Measurements from ENCODE around the gene TMEM185B. TPM values are rescaled to one million over a fixed set of nuclear protein-coding genes. Genes with fewer than 3 reads are reported as not detected.

TMEM185B gene
- polyA plus RNA-seq, 4 donors = 2.0 to 28.3 (median 6.9) TPM

DNA sequence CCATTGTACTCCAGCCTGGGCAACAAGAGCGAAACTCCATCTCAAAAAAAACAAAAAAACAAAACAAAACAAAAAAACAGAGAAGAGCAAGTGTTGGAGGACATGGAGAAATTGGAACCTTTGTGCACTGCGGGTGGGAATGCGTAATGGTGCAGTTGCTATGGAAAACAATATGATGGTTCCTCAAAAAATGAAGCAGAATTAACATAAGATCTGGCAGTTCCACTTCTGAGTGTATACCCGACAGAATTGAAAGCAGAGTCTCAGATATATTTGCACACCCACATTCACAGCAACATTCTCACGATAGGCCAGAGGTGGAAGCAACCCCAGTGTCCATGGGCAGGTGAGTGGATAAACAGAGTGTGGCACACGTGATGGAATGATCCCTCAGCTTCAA is 18.5 kb upstream of the TMEM185B start:
- Histone ChIP-seq H3K4me1 (ENCODE audit: control insufficient read depth in 3 of 3, insufficient read depth in 2 of 3, low read depth in 1 of 3, low read length in 2 of 3) (peaks cover 0 to 76% (median 18%) of the 10 kb centered on the region in 3 donors), H3K27me3 (ENCODE audit: control insufficient read depth in 3 of 3, insufficient read depth in 3 of 3, low read length in 3 of 3) (no peaks in the 10 kb centered on the region), H3K9me3 (ENCODE audit: control insufficient read depth in 2 of 2, insufficient read depth in 1 of 2, low read depth in 1 of 2, low read length in 1 of 2) (peaks cover 0 to 3% of the 10 kb centered on the region in 2 donors), H3K27ac (ENCODE audit: low read depth in 1 of 3, low read length in 2 of 3) (no peak overlapping the region), H3K36me3 (ENCODE audit: control insufficient read depth in 3 of 3, insufficient read depth in 2 of 3, low read depth in 1 of 3, low read length in 3 of 3) (peaks cover 0 to 4% (median 0%) of the 10 kb centered on the region in 3 donors), H3K4me3 (ENCODE audit: low read depth in 1 of 3, low read length in 3 of 3) (no peak overlapping the region)
- WGBS, 3 donors = 83 to 88% (median 85%) methylated on average over 6 of the region's 6 CpGs
- DNase-seq = no peak
- FAIRE-seq = no peak

DNA sequence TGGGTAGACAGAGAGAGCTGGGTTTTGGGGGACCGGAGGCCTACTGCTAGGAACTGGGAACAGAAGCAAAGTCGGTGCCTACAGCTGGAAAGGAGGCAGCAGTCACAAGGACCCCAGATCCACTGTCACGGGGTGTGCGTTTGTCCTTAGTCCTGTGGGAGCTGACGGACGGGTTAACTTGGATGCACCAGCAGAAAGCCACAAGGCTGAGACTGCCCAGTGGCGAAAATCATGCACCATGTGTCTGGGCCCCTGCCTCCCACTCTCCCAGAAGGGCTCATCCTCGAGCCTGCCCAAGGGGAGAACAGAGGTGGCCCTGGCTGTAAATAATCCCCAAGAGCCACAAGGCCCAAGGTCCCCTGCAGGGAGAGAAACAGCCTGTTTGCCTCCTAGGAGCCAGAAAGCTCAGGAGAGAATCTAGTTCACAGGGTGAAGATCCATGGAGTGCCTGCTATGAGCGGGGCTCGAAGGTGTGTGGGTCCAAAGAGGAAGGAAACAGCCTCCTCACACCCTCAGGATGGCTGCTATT is 17.8 kb upstream of the TMEM185B start:
- no peak for DNase-seq
- Histone ChIP-seq H3K9me3 (ENCODE audit: control insufficient read depth in 2 of 2, insufficient read depth in 1 of 2, low read depth in 1 of 2, low read length in 1 of 2) (peaks cover 0 to 3% of the 10 kb centered on the region in 2 donors), H3K27me3 (ENCODE audit: control insufficient read depth in 3 of 3, insufficient read depth in 3 of 3, low read length in 3 of 3) (no peaks in the 10 kb centered on the region), H3K4me1 (ENCODE audit: control insufficient read depth in 3 of 3, insufficient read depth in 2 of 3, low read depth in 1 of 3, low read length in 2 of 3) (peaks cover 0 to 68% (median 13%) of the 10 kb centered on the region in 3 donors), H3K4me3 (ENCODE audit: low read depth in 1 of 3, low read length in 3 of 3) (no peak overlapping the region), H3K36me3 (ENCODE audit: control insufficient read depth in 3 of 3, insufficient read depth in 2 of 3, low read depth in 1 of 3, low read length in 3 of 3) (peaks cover 0 to 4% (median 0%) of the 10 kb centered on the region in 3 donors), H3K27ac (ENCODE audit: low read depth in 1 of 3, low read length in 2 of 3) (no peak overlapping the region)
- no peak for FAIRE-seq
- WGBS, 3 donors = 92 to 93% (median 92%) methylated on average over 10 of the region's 10 CpGs

DNA sequence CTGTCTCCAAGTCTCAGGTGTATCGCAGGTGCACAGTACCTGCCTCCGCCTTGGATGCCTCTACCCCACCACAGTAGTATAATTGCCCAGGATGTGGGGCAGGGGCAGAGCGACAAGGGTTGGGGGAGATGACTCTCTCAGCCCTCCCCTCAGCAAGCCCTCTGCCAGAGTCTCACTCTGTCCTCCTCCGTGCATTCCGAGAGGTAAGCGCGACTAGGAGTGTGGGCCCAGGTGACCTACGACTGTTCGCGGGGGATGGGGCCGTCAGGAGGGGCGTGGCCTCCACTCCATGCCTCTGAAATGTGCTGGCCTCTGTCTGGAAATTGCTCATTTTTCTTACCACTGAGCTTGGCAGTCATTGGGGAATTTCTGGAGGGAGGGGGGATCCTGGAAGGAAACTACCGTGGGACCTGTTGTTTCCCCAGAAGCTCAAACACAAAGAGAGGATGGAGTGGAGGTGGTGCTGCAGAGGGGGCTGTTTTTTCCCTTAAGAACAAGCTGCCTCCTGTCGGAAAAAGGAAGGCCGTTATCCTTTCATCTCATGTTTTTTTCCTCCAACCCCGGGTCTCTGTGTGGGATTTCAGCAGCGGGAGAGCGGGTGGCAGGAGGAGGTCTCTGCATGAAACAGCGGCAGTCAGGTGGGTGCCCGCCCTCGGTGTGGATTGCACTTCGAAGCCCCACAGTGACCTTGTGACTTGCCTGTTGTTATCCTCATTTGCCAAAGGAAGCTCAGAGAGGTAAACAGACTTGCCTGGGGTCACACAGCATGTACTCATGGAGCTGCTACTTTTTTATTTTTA is 16.5 kb upstream of the TMEM185B start:
- 49 to 65% (median 65%) methylated on average over 22 of the region's 22 CpGs for WGBS, 3 donors
- FAIRE-seq = no peak
- peak overlapping the region; percentile 82 to 97 (median 89) for H3K27ac ChIP-seq (ENCODE audit: low read depth in 1 of 3, low read length in 2 of 3)
- H3K9me3 ChIP-seq (ENCODE audit: control insufficient read depth in 2 of 2, insufficient read depth in 1 of 2, low read depth in 1 of 2, low read length in 1 of 2) = peaks cover 0 to 3% of the 10 kb centered on the region in 2 donors
- H3K36me3 ChIP-seq (ENCODE audit: control insufficient read depth in 3 of 3, insufficient read depth in 2 of 3, low read depth in 1 of 3, low read length in 3 of 3) = peaks cover 0 to 4% (median 0%) of the 10 kb centered on the region in 3 donors
- peaks cover 0 to 56% (median 12%) of the 10 kb centered on the region in 3 donors for H3K4me1 ChIP-seq (ENCODE audit: control insufficient read depth in 3 of 3, insufficient read depth in 2 of 3, low read depth in 1 of 3, low read length in 2 of 3)
- no peak overlapping the region for H3K4me3 ChIP-seq (ENCODE audit: low read depth in 1 of 3, low read length in 3 of 3)
- peak; percentile 49 to 89 for DNase-seq
- H3K27me3 ChIP-seq (ENCODE audit: control insufficient read depth in 3 of 3, insufficient read depth in 3 of 3, low read length in 3 of 3) = no peaks in the 10 kb centered on the region

DNA sequence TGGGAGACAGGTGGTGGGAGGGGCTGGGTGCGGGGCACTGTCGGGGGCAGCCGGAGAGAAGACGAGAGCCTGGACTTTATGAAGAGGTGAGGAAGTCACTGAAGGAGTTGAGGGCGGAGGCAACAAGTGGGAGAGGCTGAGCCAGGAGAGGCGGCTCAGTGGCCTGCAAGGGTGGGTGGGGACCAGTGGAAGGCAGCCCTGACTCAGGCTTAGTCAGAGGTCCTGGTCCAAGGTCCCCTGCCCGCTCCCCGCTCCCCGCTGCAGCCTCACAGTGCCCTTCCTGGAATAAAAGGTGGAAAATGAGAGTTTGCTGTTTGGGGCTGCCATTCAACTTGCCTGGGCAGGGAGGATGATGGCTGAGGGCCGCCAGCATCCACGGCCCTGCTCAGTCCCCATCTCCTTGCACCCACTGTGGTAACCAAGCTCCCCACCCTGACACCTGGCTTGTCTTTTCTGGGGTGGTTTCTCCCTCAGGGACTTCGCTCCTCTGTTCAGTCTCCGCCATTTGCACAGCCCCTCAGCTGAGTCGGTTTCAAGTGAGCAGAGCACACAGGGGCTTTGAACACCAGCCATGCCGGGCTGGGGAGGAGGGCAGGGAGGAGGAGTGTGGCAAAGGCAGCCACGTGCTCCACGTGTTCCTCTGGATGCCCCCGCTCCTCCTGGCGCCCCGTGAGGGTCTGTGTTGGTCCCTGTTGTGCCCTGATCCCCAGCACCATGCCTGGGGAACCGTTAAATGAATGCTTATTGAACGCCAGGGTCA is 15.7 kb upstream of the TMEM185B start:
- H3K27me3 ChIP-seq (ENCODE audit: control insufficient read depth in 3 of 3, insufficient read depth in 3 of 3, low read length in 3 of 3) = no peaks in the 10 kb centered on the region
- H3K4me1 ChIP-seq (ENCODE audit: control insufficient read depth in 3 of 3, insufficient read depth in 2 of 3, low read depth in 1 of 3, low read length in 2 of 3) = peaks cover 0 to 48% (median 12%) of the 10 kb centered on the region in 3 donors
- peaks cover 0 to 3% of the 10 kb centered on the region in 2 donors for H3K9me3 ChIP-seq (ENCODE audit: control insufficient read depth in 2 of 2, insufficient read depth in 1 of 2, low read depth in 1 of 2, low read length in 1 of 2)
- DNase-seq = peak; percentile 92 to 96
- WGBS, 3 donors = 32 to 60% (median 52%) methylated on average over 21 to 22 of the region's 22 CpGs
- peak overlapping the region; percentile 82 to 97 (median 97) for H3K27ac ChIP-seq (ENCODE audit: low read depth in 1 of 3, low read length in 2 of 3)
- peaks cover 0 to 4% (median 0%) of the 10 kb centered on the region in 3 donors for H3K36me3 ChIP-seq (ENCODE audit: control insufficient read depth in 3 of 3, insufficient read depth in 2 of 3, low read depth in 1 of 3, low read length in 3 of 3)
- no peak overlapping the region for H3K4me3 ChIP-seq (ENCODE audit: low read depth in 1 of 3, low read length in 3 of 3)
- no peak for FAIRE-seq

DNA sequence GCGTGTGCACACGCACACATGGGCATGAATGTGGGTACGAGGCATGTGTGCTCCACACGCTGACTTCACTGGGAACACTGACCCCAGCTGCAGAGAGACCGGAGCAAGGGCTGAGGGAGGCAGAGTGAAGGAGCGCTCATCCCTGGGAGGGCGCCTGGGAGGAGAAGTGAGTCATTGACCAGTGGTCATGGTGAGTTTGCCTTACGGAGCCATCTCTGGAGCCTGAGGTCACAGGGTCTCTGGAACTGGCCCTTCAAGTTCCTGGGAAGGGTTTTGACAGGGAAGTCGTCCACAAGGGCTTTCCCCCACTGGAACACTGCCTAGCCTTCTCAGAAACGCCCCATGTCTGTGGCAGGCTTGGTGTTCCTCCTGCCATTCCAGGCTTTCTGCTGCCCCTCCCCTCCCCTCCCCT is 14.3 kb upstream of the TMEM185B start:
- peaks cover 0 to 4% (median 0%) of the 10 kb centered on the region in 3 donors for H3K36me3 ChIP-seq (ENCODE audit: control insufficient read depth in 3 of 3, insufficient read depth in 2 of 3, low read depth in 1 of 3, low read length in 3 of 3)
- no peak overlapping the region for H3K4me3 ChIP-seq (ENCODE audit: low read depth in 1 of 3, low read length in 3 of 3)
- H3K4me1 ChIP-seq (ENCODE audit: control insufficient read depth in 3 of 3, insufficient read depth in 2 of 3, low read depth in 1 of 3, low read length in 2 of 3) = peaks cover 0 to 42% (median 8%) of the 10 kb centered on the region in 3 donors
- FAIRE-seq (no peak), DNase-seq (no peak)
- no peaks in the 10 kb centered on the region for H3K9me3 ChIP-seq (ENCODE audit: control insufficient read depth in 2 of 2, insufficient read depth in 1 of 2, low read depth in 1 of 2, low read length in 1 of 2)
- 79 to 84% (median 80%) methylated on average over 10 of the region's 10 CpGs for WGBS, 3 donors
- H3K27me3 ChIP-seq (ENCODE audit: control insufficient read depth in 3 of 3, insufficient read depth in 3 of 3, low read length in 3 of 3) = no peaks in the 10 kb centered on the region
- H3K27ac ChIP-seq (ENCODE audit: low read depth in 1 of 3, low read length in 2 of 3) = peak overlapping the region in 2 of 3 donors; percentile 32 to 43

DNA sequence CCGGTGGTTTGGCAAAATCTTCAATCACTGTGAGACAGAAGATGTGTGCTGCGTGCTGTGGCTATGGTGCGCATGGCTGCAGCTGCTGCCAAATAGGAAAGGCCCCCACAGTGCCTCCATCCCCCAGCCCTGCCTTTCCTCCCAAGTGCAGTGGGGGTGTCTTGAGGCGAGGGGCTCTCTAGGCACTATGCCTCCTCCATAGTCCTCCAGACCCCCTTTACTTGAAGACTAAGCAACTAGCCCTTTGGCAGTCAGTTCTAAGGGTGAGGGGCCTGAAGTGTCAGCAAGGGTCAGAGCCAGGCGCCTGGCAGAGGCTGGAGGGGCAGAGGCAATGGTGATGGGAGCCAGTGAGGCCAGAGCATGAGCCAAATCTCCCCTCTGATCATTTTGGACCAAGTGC is 13.6 kb upstream of the TMEM185B start:
- 82 to 94% (median 90%) methylated on average over 5 of the region's 5 CpGs for WGBS, 3 donors
- no peak overlapping the region for H3K4me3 ChIP-seq (ENCODE audit: low read depth in 1 of 3, low read length in 3 of 3)
- peaks cover 0 to 4% (median 0%) of the 10 kb centered on the region in 3 donors for H3K36me3 ChIP-seq (ENCODE audit: control insufficient read depth in 3 of 3, insufficient read depth in 2 of 3, low read depth in 1 of 3, low read length in 3 of 3)
- no peaks in the 10 kb centered on the region for H3K27me3 ChIP-seq (ENCODE audit: control insufficient read depth in 3 of 3, insufficient read depth in 3 of 3, low read length in 3 of 3)
- peaks cover 0 to 46% (median 8%) of the 10 kb centered on the region in 3 donors for H3K4me1 ChIP-seq (ENCODE audit: control insufficient read depth in 3 of 3, insufficient read depth in 2 of 3, low read depth in 1 of 3, low read length in 2 of 3)
- H3K27ac ChIP-seq (ENCODE audit: low read depth in 1 of 3, low read length in 2 of 3) = no peak overlapping the region
- DNase-seq = no peak
- FAIRE-seq = no peak
- no peaks in the 10 kb centered on the region for H3K9me3 ChIP-seq (ENCODE audit: control insufficient read depth in 2 of 2, insufficient read depth in 1 of 2, low read depth in 1 of 2, low read length in 1 of 2)

DNA sequence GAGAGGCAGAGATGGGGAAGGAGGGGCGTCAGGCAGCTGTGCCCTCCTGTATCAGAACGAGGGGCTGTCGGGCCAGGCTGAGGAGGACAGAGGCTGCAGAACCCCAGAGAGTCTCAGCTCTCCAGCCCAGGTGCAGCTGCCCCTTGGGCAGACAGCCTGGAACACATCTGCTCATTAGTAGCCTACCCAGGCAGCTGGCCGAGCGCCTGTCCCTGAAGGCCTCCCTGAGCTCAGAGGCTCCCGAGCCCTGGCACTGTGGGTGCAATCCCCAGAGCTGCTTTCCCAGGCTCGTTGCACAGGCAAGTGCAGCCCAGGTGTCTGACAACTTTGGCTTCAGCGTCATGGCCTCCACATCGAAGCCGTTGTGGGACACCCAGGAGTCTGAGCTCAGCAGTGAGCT is 13.1 kb upstream of the TMEM185B start:
- Histone ChIP-seq H3K27ac (ENCODE audit: low read depth in 1 of 3, low read length in 2 of 3) (no peak overlapping the region), H3K4me3 (ENCODE audit: low read depth in 1 of 3, low read length in 3 of 3) (no peak overlapping the region), H3K4me1 (ENCODE audit: control insufficient read depth in 3 of 3, insufficient read depth in 2 of 3, low read depth in 1 of 3, low read length in 2 of 3) (peaks cover 0 to 50% (median 8%) of the 10 kb centered on the region in 3 donors), H3K27me3 (ENCODE audit: control insufficient read depth in 3 of 3, insufficient read depth in 3 of 3, low read length in 3 of 3) (no peaks in the 10 kb centered on the region), H3K36me3 (ENCODE audit: control insufficient read depth in 3 of 3, insufficient read depth in 2 of 3, low read depth in 1 of 3, low read length in 3 of 3) (peaks cover 0 to 4% (median 0%) of the 10 kb centered on the region in 3 donors), H3K9me3 (ENCODE audit: control insufficient read depth in 2 of 2, insufficient read depth in 1 of 2, low read depth in 1 of 2, low read length in 1 of 2) (no peaks in the 10 kb centered on the region)
- 80 to 90% (median 90%) methylated on average over 8 to 10 of the region's 10 CpGs for WGBS, 3 donors
- DNase-seq (no peak), FAIRE-seq (no peak)

DNA sequence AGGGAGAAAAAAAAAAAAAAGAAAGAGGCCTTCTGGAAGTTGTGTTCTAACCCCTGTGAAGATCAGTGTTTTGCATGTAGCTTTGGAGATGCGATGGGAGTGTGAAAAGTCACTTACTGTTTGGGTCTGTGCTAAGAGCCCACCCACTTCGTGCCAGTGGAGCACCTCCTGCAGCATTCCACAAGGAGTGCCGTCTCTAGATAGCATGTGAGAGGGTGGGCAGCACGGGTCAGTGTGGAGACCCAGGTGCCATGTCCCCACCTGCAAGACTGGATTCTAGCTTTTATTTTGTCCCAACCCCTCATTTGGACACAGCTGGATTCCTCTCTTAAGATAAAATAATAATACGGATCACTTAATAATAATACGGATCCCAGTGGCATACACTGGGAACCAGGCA is 12.5 kb upstream of the TMEM185B start:
- no peak overlapping the region for H3K27ac ChIP-seq (ENCODE audit: low read depth in 1 of 3, low read length in 2 of 3)
- peaks cover 0 to 52% (median 8%) of the 10 kb centered on the region in 3 donors for H3K4me1 ChIP-seq (ENCODE audit: control insufficient read depth in 3 of 3, insufficient read depth in 2 of 3, low read depth in 1 of 3, low read length in 2 of 3)
- H3K4me3 ChIP-seq (ENCODE audit: low read depth in 1 of 3, low read length in 3 of 3) = no peak overlapping the region
- FAIRE-seq (no peak), DNase-seq (no peak)
- H3K27me3 ChIP-seq (ENCODE audit: control insufficient read depth in 3 of 3, insufficient read depth in 3 of 3, low read length in 3 of 3) = no peaks in the 10 kb centered on the region
- H3K36me3 ChIP-seq (ENCODE audit: control insufficient read depth in 3 of 3, insufficient read depth in 2 of 3, low read depth in 1 of 3, low read length in 3 of 3) = peaks cover 0 to 4% (median 0%) of the 10 kb centered on the region in 3 donors
- WGBS, 3 donors = 88 to 95% (median 94%) methylated on average over 6 of the region's 6 CpGs
- no peaks in the 10 kb centered on the region for H3K9me3 ChIP-seq (ENCODE audit: control insufficient read depth in 2 of 2, insufficient read depth in 1 of 2, low read depth in 1 of 2, low read length in 1 of 2)

Data from small intestine (tissue), 7 donors.